SW480 (cell line): ENCODE results near the gene BMERB1.
"Not testable (repeated sequence)": the region's sequence is repeated elsewhere in the genome, so short reads cannot be mapped to it uniquely, and the experiment has no call there.

ENCODE experiments used
- DNase-seq: peaks from one replicate; pipeline ENCODE4 v3.0.0-alpha.2; 2016; ENCODE audit warnings: low spot score

BMERB1 gene

GRCh38 chr16:15464401-15465186, 30.2 kb downstream of the BMERB1 start:
- no peak for DNase-seq

GRCh38 chr16:15466131-15466530, 31.7 kb downstream of the BMERB1 start:
- DNase-seq: no peak

GRCh38 chr16:15466886-15467781, 32.7 kb downstream of the BMERB1 start:
- peak; percentile 40 for DNase-seq

GRCh38 chr16:15476971-15477370, 42.6 kb downstream of the BMERB1 start:
- DNase-seq: not testable (repeated sequence)

GRCh38 chr16:15477802-15478201, 43.4 kb downstream of the BMERB1 start:
- no peak for DNase-seq

GRCh38 chr16:15482068-15482747, 47.8 kb downstream of the BMERB1 start:
- peak; percentile 94 for DNase-seq

- no peak for DNase-seq
Observed at GRCh38 chr16:15482748-15483298, 48.4 kb downstream of the BMERB1 start.

- DNase-seq: no peak
Observed at GRCh38 chr16:15483857-15484256, 49.5 kb downstream of the BMERB1 start.

GRCh38 chr16:15484662-15485061, 50.3 kb downstream of the BMERB1 start:
- no peak for DNase-seq

GRCh38 chr16:15485175-15485574, 50.8 kb downstream of the BMERB1 start:
- no peak for DNase-seq

GRCh38 chr16:15486661-15487060, 52.3 kb downstream of the BMERB1 start:
- DNase-seq: no peak

GRCh38 chr16:15487336-15488284, 53.2 kb downstream of the BMERB1 start:
- DNase-seq: no peak

- no peak for DNase-seq
Observed at GRCh38 chr16:15489016-15489415, 54.6 kb downstream of the BMERB1 start.

- DNase-seq: no peak
Observed at GRCh38 chr16:15490123-15490711, 55.8 kb downstream of the BMERB1 start.

GRCh38 chr16:15491411-15491810, 57.0 kb downstream of the BMERB1 start:
- no peak for DNase-seq

GRCh38 chr16:15492091-15492740, 57.8 kb downstream of the BMERB1 start:
- no peak for DNase-seq

GRCh38 chr16:15493466-15494180, 59.2 kb downstream of the BMERB1 start:
- peak; percentile 70 for DNase-seq

- DNase-seq: peak; percentile 95
Observed at GRCh38 chr16:15494236-15494635, 59.8 kb downstream of the BMERB1 start.

GRCh38 chr16:15495898-15496297, 61.5 kb downstream of the BMERB1 start:
- no peak for DNase-seq
